ENCODE results near the gene TDRD9.

Gene TDRD9

GRCh38 chr14:104037074-104037473 is 108.8 kb downstream of the TDRD9 start:
- DNase-seq, result no peak

- no peak for DNase-seq
These were observed 109.6 kb downstream of the TDRD9 start for GRCh38 chr14:104037903-104038302.

- DNase-seq, result no peak
These were observed 111.0 kb downstream of the TDRD9 start for GRCh38 chr14:104039214-104039613.

- DNase-seq, result no peak
These were observed 112.3 kb downstream of the TDRD9 start for GRCh38 chr14:104040539-104040938.

- DNase-seq, result no peak
These were observed 113.3 kb downstream of the TDRD9 start for GRCh38 chr14:104041430-104042104.

- no peak for DNase-seq
These were observed 115.8 kb downstream of the TDRD9 start for GRCh38 chr14:104044016-104044415.

- DNase-seq, result no peak
These were observed 119.5 kb downstream of the TDRD9 start for GRCh38 chr14:104047761-104048160.

GRCh38 chr14:104048758-104049507 is 120.7 kb downstream of the TDRD9 start:
- no peak for DNase-seq

- no peak for DNase-seq
These were observed 121.5 kb downstream of the TDRD9 start for GRCh38 chr14:104049576-104050240.

- DNase-seq, result no peak
These were observed 123.0 kb downstream of the TDRD9 start for GRCh38 chr14:104051092-104051813.

GRCh38 chr14:104054222-104054905 is 126.1 kb downstream of the TDRD9 start:
- no peak for DNase-seq

GRCh38 chr14:104062281-104062680 is 134.0 kb downstream of the TDRD9 start:
- no peak for DNase-seq

GRCh38 chr14:104064003-104064402 is 135.7 kb downstream of the TDRD9 start:
- DNase-seq, result no peak

GRCh38 chr14:104066279-104066678 is 138.0 kb downstream of the TDRD9 start:
- no peak for DNase-seq

- no peak for DNase-seq
These were observed 138.6 kb downstream of the TDRD9 start for GRCh38 chr14:104066719-104067295.

GRCh38 chr14:104069541-104069940 is 141.3 kb downstream of the TDRD9 start:
- no peak for DNase-seq

GRCh38 chr14:104072586-104072985 is 144.3 kb downstream of the TDRD9 start:
- no peak for DNase-seq

GRCh38 chr14:104073764-104074163 is 145.5 kb downstream of the TDRD9 start:
- no peak for DNase-seq

- no peak for DNase-seq
These were observed 147.4 kb downstream of the TDRD9 start for GRCh38 chr14:104075530-104076151.

- no peak for DNase-seq
These were observed 148.5 kb downstream of the TDRD9 start for GRCh38 chr14:104076743-104077142.

GRCh38 chr14:104078031-104078455 is 149.8 kb downstream of the TDRD9 start:
- DNase-seq, result peak; percentile 76

All from effector CD8-positive, alpha-beta T cell (primary cell).